Spleen (tissue), 11 donors: ENCODE results near the gene CCDC102B. TPM values are rescaled to one million over a fixed set of nuclear protein-coding genes. Genes with fewer than 3 reads are reported as not detected.

Source experiments
- DNase-seq: peaks from one replicate; pipeline ENCODE4 v3.0.0-alpha.2; 2020
- H3K27ac ChIP-seq, 8 donors: fragments of 200-600 bp; sonication (generic) in 7 of 8; 1 replicate in 4 of 8; 2 replicates in 4 of 8; pipeline versions ENCODE4 v1.5.0 to v1.8.0; 2016 to 2021; ENCODE audit warnings: inconsistent platforms in 4 of 8, mild to moderate bottlenecking in 4 of 8, moderate library complexity in 1 of 8
- H3K27me3 ChIP-seq, 7 donors: fragments of 200-600 bp; sonication (generic) in 6 of 7; replicated peaks in 1 of 7; 1 replicate in 4 of 7; 2 replicates in 3 of 7; pipeline versions ENCODE4 v1.5.0 to v1.8.0; 2016 to 2021; ENCODE audit warnings: inconsistent platforms in 3 of 7, mild to moderate bottlenecking in 1 of 7
- H3K36me3 ChIP-seq, 6 donors: fragments of 200-600 bp; sonication (generic) in 5 of 6; 1 replicate in 4 of 6; 2 replicates in 2 of 6; pipeline versions ENCODE4 v1.5.0 to v1.8.0; 2016 to 2021; ENCODE audit warnings: inconsistent platforms in 2 of 6
- H3K4me1 ChIP-seq, 6 donors: fragments of 200-600 bp; sonication (generic) in 5 of 6; 1 replicate in 3 of 6; 2 replicates in 3 of 6; pipeline versions ENCODE4 v1.5.0 to v1.8.0; 2016 to 2021; ENCODE audit warnings: inconsistent platforms in 3 of 6
- H3K4me3 ChIP-seq, 8 donors: fragments of 200-600 bp; sonication (generic) in 7 of 8; 1 replicate in 4 of 8; 2 replicates in 4 of 8; pipeline versions ENCODE4 v1.5.0 to v1.8.0; 2016 to 2021; ENCODE audit warnings: inconsistent platforms in 4 of 8, mild to moderate bottlenecking in 4 of 8, moderate library complexity in 2 of 8
- H3K9me3 ChIP-seq, 8 donors: fragments of 200-600 bp; sonication (generic) in 7 of 8; 1 replicate in 4 of 8; 2 replicates in 4 of 8; pipeline versions ENCODE4 v1.5.0 to v1.8.0; 2016 to 2021; ENCODE audit warnings: inconsistent platforms in 4 of 8
- POLR2A ChIP-seq, 3 donors: fragments of 450-650 bp; IDR thresholded peaks; one replicate each; pipeline ENCODE4 v1.5.1; 2017; ENCODE audit warnings: antibody characterized with exemption in 3 of 3, mild to moderate bottlenecking in 1 of 3
- POLR2AphosphoS5 ChIP-seq, 3 donors: sonication (generic); formaldehyde crosslinking; IDR thresholded peaks; one replicate each; pipeline ENCODE4 v1.5.1; 2017; ENCODE audit warnings: antibody characterized with exemption in 3 of 3
- WGBS, 5 donors: extraction: QIAGEN DNeasy Blood & Tissue Kit in 3 of 5; methylation state at CpG; one replicate each; pipeline versions ENCODE4 v1.1.5 to v1.1.7; 2013 to 2018; 5-methylcytosine and 5-hydroxymethylcytosine counted together
- intact Hi-C: fragments of 100-400 bp; cut with DNase I; formaldehyde crosslinking; loops from one replicate; pipeline ENCODE4 v1.15.0; 2023; ENCODE audit warnings: low total_unique reads
- polyA plus RNA-seq, 3 donors: library from polyadenylated mRNA; stranded (reverse); fragments of 200-250 nt; gene quantifications; one replicate each; pipeline ENCODE4 v1.2.1, GENCODE V29; 2013
- small RNA-seq, 4 donors: library from RNA; depleted of rRNA; stranded (forward); fragments of <200 nt; gene quantifications; one replicate each; pipeline ENCODE3, GENCODE V24; 2016
- total RNA-seq, 7 donors: library from RNA; depleted of rRNA in 3 of 7; stranded (reverse); fragments of >200 nt in 3 of 7; fragmentation: NEBNext Ultra II Directional in 4 of 7; extraction: Animal tissue kit (Norgen Biotek cat#: 25700) in 4 of 7; gene quantifications; one replicate each; pipeline versions ENCODE4 v1.1.0 to v1.2.1, GENCODE V29; 2016 to 2021
- TF ChIP-seq, protein P1 (sequence below), 11 experiments: fragments of 200-600 bp in 7 of 11; fragments of 450-650 bp in 4 of 11; sonication (generic) in 4 of 11; IDR thresholded peaks in 8 of 11; conservative IDR thresholded peaks in 3 of 11; 1 replicate in 7 of 11; 2 replicates in 4 of 11; pipeline versions ENCODE4 v1.4.0 to v1.8.0; 2016 to 2021; ENCODE audit warnings: antibody characterized with exemption in 11 of 11, inconsistent platforms in 4 of 11, mild to moderate bottlenecking in 1 of 11
- donor health status: healthy with polysubstance abuse.
- donor health status: DM: no; HTN: no; CAD: no; lungs with moderate emphysema.
- donor health status: DM: no; HTN: no; CAD: no.
- donor health status: Bipolar disorder and iron deficiency.
- donor health status: healthy.
- donor health status: DM: no; HTN: no; CAD: no.
- donor health status: DM: yes; HTN: yes; CAD: no.

The CCDC102B gene
- total and polyA plus RNA-seq, 10 donors, result 3.2 to 14.7 (median 7.0) TPM

DNA sequence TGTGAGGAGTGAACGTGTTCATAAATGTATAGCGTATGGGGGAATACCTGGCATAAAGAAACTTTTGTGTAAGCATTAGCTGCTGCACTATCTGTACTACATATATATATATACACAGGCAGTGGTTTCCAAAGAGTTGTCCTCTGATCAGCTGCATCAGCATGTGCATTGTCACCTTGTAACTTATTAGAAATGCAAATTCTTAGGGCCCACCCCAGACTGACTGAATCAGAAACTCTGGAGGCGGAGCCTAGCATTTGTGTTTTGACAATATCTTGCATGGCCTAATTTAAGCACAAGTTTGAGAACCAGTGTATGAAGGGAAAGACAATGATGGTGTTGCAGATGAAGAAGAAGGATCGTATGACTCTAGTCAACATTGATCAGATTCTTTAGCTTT is 299.5 kb downstream of the CCDC102B start:
- no peaks in the 10 kb centered on the region for H3K4me1 ChIP-seq
- H3K36me3 ChIP-seq, result no peaks in the 10 kb centered on the region
- H3K27ac ChIP-seq, result no peak overlapping the region
- H3K4me3 ChIP-seq, result no peak overlapping the region
- no peaks in the 10 kb centered on the region for H3K27me3 ChIP-seq
- H3K9me3 ChIP-seq, result peaks cover 0 to 12% (median 4%) of the 10 kb centered on the region in 8 donors
- TF ChIP-seq, protein P1, sequence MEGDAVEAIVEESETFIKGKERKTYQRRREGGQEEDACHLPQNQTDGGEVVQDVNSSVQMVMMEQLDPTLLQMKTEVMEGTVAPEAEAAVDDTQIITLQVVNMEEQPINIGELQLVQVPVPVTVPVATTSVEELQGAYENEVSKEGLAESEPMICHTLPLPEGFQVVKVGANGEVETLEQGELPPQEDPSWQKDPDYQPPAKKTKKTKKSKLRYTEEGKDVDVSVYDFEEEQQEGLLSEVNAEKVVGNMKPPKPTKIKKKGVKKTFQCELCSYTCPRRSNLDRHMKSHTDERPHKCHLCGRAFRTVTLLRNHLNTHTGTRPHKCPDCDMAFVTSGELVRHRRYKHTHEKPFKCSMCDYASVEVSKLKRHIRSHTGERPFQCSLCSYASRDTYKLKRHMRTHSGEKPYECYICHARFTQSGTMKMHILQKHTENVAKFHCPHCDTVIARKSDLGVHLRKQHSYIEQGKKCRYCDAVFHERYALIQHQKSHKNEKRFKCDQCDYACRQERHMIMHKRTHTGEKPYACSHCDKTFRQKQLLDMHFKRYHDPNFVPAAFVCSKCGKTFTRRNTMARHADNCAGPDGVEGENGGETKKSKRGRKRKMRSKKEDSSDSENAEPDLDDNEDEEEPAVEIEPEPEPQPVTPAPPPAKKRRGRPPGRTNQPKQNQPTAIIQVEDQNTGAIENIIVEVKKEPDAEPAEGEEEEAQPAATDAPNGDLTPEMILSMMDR (IDR thresholded peaks at IDR 0.05 in 8 of 11, conservative IDR thresholded peaks at IDR 0.05 in 3 of 11), result no peak
- TF ChIP-seq POLR2AphosphoS5 (IDR thresholded peaks at IDR 0.05) (no peak), POLR2A (IDR thresholded peaks at IDR 0.05) (no peak)
- intact Hi-C loops, result no loop called here
- no peak for DNase-seq
- 81 to 92% (median 84%) methylated on average over 4 of the region's 4 CpGs for WGBS, 5 donors

DNA sequence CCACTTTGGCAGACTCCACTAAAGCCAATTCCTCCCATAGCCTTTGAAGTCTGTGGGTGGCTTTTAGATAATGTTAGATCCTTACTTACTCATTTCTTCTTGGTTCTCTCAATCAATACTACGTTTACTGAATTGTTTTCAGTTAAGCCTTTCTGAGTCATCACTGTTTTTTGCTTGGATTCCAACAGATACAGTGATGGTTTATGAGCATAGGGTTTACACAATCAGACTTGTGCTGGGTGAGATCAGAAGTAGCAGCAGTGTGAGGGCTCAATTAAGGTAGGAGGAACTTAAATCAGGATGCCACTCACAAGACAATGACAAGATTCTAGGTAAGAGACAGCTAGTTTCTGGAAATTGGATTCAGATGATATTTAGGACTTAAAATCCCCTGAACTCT is 305.1 kb downstream of the CCDC102B start:
- intact Hi-C loops, result no loop called here
- no peaks in the 10 kb centered on the region for H3K27me3 ChIP-seq
- H3K36me3 ChIP-seq, result no peaks in the 10 kb centered on the region
- peaks cover 0 to 12% (median 4%) of the 10 kb centered on the region in 8 donors for H3K9me3 ChIP-seq
- H3K4me1 ChIP-seq, result no peaks in the 10 kb centered on the region
- H3K27ac ChIP-seq, result no peak overlapping the region
- 47 to 64% (median 57%) methylated on average over 1 of the region's 1 CpG for WGBS, 5 donors
- no peak for TF ChIP-seq POLR2AphosphoS5 (IDR thresholded peaks at IDR 0.05)
- TF ChIP-seq POLR2A (IDR thresholded peaks at IDR 0.05), result no peak
- TF ChIP-seq, protein P1 (IDR thresholded peaks at IDR 0.05 in 8 of 11, conservative IDR thresholded peaks at IDR 0.05 in 3 of 11), result no peak
- DNase-seq, result no peak
- H3K4me3 ChIP-seq, result no peak overlapping the region

Small RNAs within 50 kb of the gene (small RNA-seq; reads per million reads assigned to genes)
- gene RNU6-39P, result 0 reads per million in 4 donors

Other genes starting within 250 kb of the CCDC102B start
- 10 to 100 TPM; 47.7 to 75.5 (median 66.2) TPM for gene TMX3, start 83.0 kb upstream of the CCDC102B start, total RNA-seq
- gene TMX3, start 83.0 kb upstream of the CCDC102B start, polyA plus RNA-seq, result 10 to 100 TPM; 22.7 to 28.3 (median 22.7) TPM